ENCODE data around the gene LRRC59. TPM values are rescaled to one million over a fixed set of nuclear protein-coding genes. Genes with fewer than 3 reads are reported as not detected.
"Not testable (repeated sequence)": the region's sequence is repeated elsewhere in the genome, so short reads cannot be mapped to it uniquely, and the experiment has no call there.

LRRC59 gene
- total RNA-seq, 3 donors from 2014 or later (not counting 1 experiment from before 2014, with no cell fraction given), result 55.6 to 62.7 (median 56.0) TPM

DNA sequence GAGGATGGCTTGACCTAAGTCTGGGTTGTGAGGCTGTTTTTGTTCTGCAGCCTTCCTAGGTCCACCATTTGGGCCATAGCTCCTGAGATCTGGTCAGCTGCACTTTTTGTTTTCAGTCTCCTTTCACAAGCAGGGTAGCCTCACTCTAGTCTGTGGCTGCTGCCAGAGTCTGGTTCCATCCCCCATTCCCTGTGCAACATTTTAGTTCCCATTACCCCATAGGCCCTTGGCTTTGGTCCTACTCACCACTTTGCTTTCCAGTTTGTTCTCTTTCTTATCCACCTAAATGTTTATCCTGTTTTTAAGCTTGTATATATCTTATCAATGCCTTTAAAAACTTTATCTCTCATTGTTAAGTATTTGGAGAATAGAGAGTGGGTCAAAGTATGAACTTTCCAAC, 57.9 kb downstream of the LRRC59 start:
- no peaks in the 10 kb centered on the region for H3K36me3 ChIP-seq (ENCODE audit: control insufficient read depth, insufficient read depth, low read length)
- no peaks in the 10 kb centered on the region for H3K9me3 ChIP-seq (ENCODE audit: control insufficient read depth, insufficient read depth, low read length)
- peaks cover 0 to 6% of the 10 kb centered on the region in 2 donors for H3K27me3 Mint-ChIP-seq (ENCODE audit: low read depth in 2 of 2)
- H3K9me3 Mint-ChIP-seq, result peaks cover 2 to 6% of the 10 kb centered on the region in 2 donors
- no peak overlapping the region for H3K4me3 Mint-ChIP-seq
- H3K4me1 ChIP-seq (ENCODE audit: control insufficient read depth, insufficient read depth, low read length), result no peaks in the 10 kb centered on the region
- no peaks in the 10 kb centered on the region for H3K4me1 Mint-ChIP-seq
- peaks cover 14% of the 10 kb centered on the region for H3K36me3 Mint-ChIP-seq
- DNase-seq (no peak), ATAC-seq (no peak)
- no peak overlapping the region for H3K4me3 ChIP-seq (ENCODE audit: low read length)
- intact Hi-C loops (cut with micrococcal nuclease), result no loop called here
- H3K27ac ChIP-seq (ENCODE audit: low read length), result no peak overlapping the region
- TF ChIP-seq, protein P1, sequence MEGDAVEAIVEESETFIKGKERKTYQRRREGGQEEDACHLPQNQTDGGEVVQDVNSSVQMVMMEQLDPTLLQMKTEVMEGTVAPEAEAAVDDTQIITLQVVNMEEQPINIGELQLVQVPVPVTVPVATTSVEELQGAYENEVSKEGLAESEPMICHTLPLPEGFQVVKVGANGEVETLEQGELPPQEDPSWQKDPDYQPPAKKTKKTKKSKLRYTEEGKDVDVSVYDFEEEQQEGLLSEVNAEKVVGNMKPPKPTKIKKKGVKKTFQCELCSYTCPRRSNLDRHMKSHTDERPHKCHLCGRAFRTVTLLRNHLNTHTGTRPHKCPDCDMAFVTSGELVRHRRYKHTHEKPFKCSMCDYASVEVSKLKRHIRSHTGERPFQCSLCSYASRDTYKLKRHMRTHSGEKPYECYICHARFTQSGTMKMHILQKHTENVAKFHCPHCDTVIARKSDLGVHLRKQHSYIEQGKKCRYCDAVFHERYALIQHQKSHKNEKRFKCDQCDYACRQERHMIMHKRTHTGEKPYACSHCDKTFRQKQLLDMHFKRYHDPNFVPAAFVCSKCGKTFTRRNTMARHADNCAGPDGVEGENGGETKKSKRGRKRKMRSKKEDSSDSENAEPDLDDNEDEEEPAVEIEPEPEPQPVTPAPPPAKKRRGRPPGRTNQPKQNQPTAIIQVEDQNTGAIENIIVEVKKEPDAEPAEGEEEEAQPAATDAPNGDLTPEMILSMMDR (IDR thresholded peaks at IDR 0.05), result no peak
- H3K27ac Mint-ChIP-seq, result no peak overlapping the region
- H3K27me3 ChIP-seq (ENCODE audit: control insufficient read depth, insufficient read depth, low read length), result no peaks in the 10 kb centered on the region

GRCh38 chr17:50338645-50339044, 58.7 kb downstream of the LRRC59 start:
- intact Hi-C loops (cut with micrococcal nuclease), result no loop called here
- H3K9me3 ChIP-seq (ENCODE audit: control insufficient read depth, insufficient read depth, low read length), result no peaks in the 10 kb centered on the region
- Mint-ChIP-seq H3K9me3 (peaks cover 2 to 6% of the 10 kb centered on the region in 2 donors), H3K27ac (no peak overlapping the region), H3K36me3 (peaks cover 14% of the 10 kb centered on the region), H3K4me3 (no peak overlapping the region), H3K27me3 (ENCODE audit: low read depth in 2 of 2) (peaks cover 0 to 9% of the 10 kb centered on the region in 2 donors), H3K4me1 (peaks cover 4% of the 10 kb centered on the region in 2 donors)
- ATAC-seq, result no peak
- TF ChIP-seq, protein P1 (IDR thresholded peaks at IDR 0.05), result no peak
- H3K4me1 ChIP-seq (ENCODE audit: control insufficient read depth, insufficient read depth, low read length), result no peaks in the 10 kb centered on the region
- no peaks in the 10 kb centered on the region for H3K36me3 ChIP-seq (ENCODE audit: control insufficient read depth, insufficient read depth, low read length)
- no peak for DNase-seq
- H3K4me3 ChIP-seq (ENCODE audit: low read length), result no peak overlapping the region
- H3K27me3 ChIP-seq (ENCODE audit: control insufficient read depth, insufficient read depth, low read length), result no peaks in the 10 kb centered on the region
- H3K27ac ChIP-seq (ENCODE audit: low read length), result no peak overlapping the region

GRCh38 chr17:50337956-50338355, 59.4 kb downstream of the LRRC59 start:
- TF ChIP-seq, protein P1 (IDR thresholded peaks at IDR 0.05), result no peak
- Histone ChIP-seq H3K36me3 (ENCODE audit: control insufficient read depth, insufficient read depth, low read length) (no peaks in the 10 kb centered on the region), H3K27ac (ENCODE audit: low read length) (no peak overlapping the region), H3K9me3 (ENCODE audit: control insufficient read depth, insufficient read depth, low read length) (no peaks in the 10 kb centered on the region), H3K4me1 (ENCODE audit: control insufficient read depth, insufficient read depth, low read length) (no peaks in the 10 kb centered on the region), H3K4me3 (ENCODE audit: low read length) (no peak overlapping the region), H3K27me3 (ENCODE audit: control insufficient read depth, insufficient read depth, low read length) (no peaks in the 10 kb centered on the region)
- Mint-ChIP-seq H3K27me3 (ENCODE audit: low read depth in 2 of 2) (peaks cover 0 to 11% of the 10 kb centered on the region in 2 donors), H3K9me3 (peaks cover 2 to 6% of the 10 kb centered on the region in 2 donors), H3K27ac (no peak overlapping the region), H3K4me3 (no peak overlapping the region), H3K36me3 (peaks cover 14% of the 10 kb centered on the region), H3K4me1 (peaks cover 7% of the 10 kb centered on the region in 2 donors)
- no peak for ATAC-seq
- 100% methylated on average over 1 of the region's 2 CpGs for WGBS (ENCODE audit: insufficient coverage)
- DNase-seq, result no peak
- intact Hi-C loops (cut with micrococcal nuclease), result no loop called here

GRCh38 chr17:50333291-50334057, 63.8 kb downstream of the LRRC59 start:
- ATAC-seq; H3K4me3 ChIP-seq (ENCODE audit: low read length); H3K36me3 ChIP-seq (ENCODE audit: control insufficient read depth, insufficient read depth, low read length); H3K27ac Mint-ChIP-seq; H3K36me3 Mint-ChIP-seq; H3K27ac ChIP-seq (ENCODE audit: low read length); intact Hi-C loops (cut with micrococcal nuclease); H3K9me3 ChIP-seq (ENCODE audit: control insufficient read depth, insufficient read depth, low read length); H3K4me1 ChIP-seq (ENCODE audit: control insufficient read depth, insufficient read depth, low read length); H3K27me3 ChIP-seq (ENCODE audit: control insufficient read depth, insufficient read depth, low read length); DNase-seq; H3K4me1 Mint-ChIP-seq; H3K9me3 Mint-ChIP-seq: not testable (repeated sequence)
- H3K4me3 Mint-ChIP-seq, result peak overlapping the region; percentile 7
- 58% methylated on average over 9 of the region's 14 CpGs for WGBS (ENCODE audit: insufficient coverage)
- H3K27me3 Mint-ChIP-seq (ENCODE audit: low read depth in 2 of 2), result peaks cover 7 to 14% of the 10 kb centered on the region in 2 donors
